Skin epidermis (tissue), 12 donors: ENCODE results near the gene TTI1.

Experiments used
- H3K27ac ChIP-seq, 21 experiments: fragments of 200-600 bp; sonication (generic) in 11 of 21; one replicate each; pipeline ENCODE4 v1.5.0; 2020; ENCODE audit warnings: mild to moderate bottlenecking in 3 of 21, inconsistent platforms in 2 of 21, moderate library complexity in 2 of 21
- H3K4me3 ChIP-seq, 7 experiments: fragments of 200-600 bp; sonication (generic) in 2 of 7; one replicate each; pipeline ENCODE4 v1.5.0; 2020; ENCODE audit warnings: inconsistent platforms in 2 of 7, mild to moderate bottlenecking in 2 of 7, moderate library complexity in 1 of 7

TTI1 gene

GRCh38 chr20:38033330-38034107 is at the start of gene TTI1, which contains the start of gene RPRD1B:
Gene TTI1 (minus strand): TSS chr20:38033456. CDS start chr20:38013816, 19,640 bp downstream.
Gene RPRD1B (plus strand): TSS chr20:38033746. CDS start chr20:38033948, 202 bp downstream.
- peak within 1 kb of the TSS; percentile 66 to 90 (median 85) for H3K4me3 ChIP-seq
- H3K27ac ChIP-seq: peak within 1 kb of the TSS; percentile 78 to 99 (median 97)

GRCh38 chr20:38082894-38083293 is 49.6 kb upstream of the TTI1 start:
- H3K27ac ChIP-seq: no peak overlapping the region
- H3K4me3 ChIP-seq: no peak overlapping the region

- Histone ChIP-seq H3K27ac (no peak overlapping the region), H3K4me3 (no peak overlapping the region)
Measured at GRCh38 chr20:38081575-38081974, 48.3 kb upstream of the TTI1 start.

- Histone ChIP-seq H3K4me3 (no peak overlapping the region), H3K27ac (no peak overlapping the region)
Measured at GRCh38 chr20:38079353-38079752, 46.1 kb upstream of the TTI1 start.

GRCh38 chr20:38078084-38078483 is 44.8 kb upstream of the TTI1 start:
- H3K4me3 ChIP-seq: no peak overlapping the region

GRCh38 chr20:38076548-38076947 is 43.3 kb upstream of the TTI1 start:
- Histone ChIP-seq H3K27ac (no peak overlapping the region), H3K4me3 (no peak overlapping the region)

More at GRCh38 chr20:38078084-38078483, 44.8 kb upstream of the TTI1 start:
- no peak overlapping the region for H3K27ac ChIP-seq

GRCh38 chr20:38075161-38075998 is 42.1 kb upstream of the TTI1 start:
- no peak overlapping the region for H3K27ac ChIP-seq
- H3K4me3 ChIP-seq: no peak overlapping the region

- peak overlapping the region in 3 of 21 experiments; percentile 14 to 25 (median 22) for H3K27ac ChIP-seq
- no peak overlapping the region for H3K4me3 ChIP-seq
Measured at GRCh38 chr20:38073307-38074071, 40.2 kb upstream of the TTI1 start.

GRCh38 chr20:38072898-38073297 is 39.6 kb upstream of the TTI1 start:
- H3K27ac ChIP-seq: no peak overlapping the region
- H3K4me3 ChIP-seq: no peak overlapping the region

GRCh38 chr20:38067717-38068365 is 34.6 kb upstream of the TTI1 start:
- H3K4me3 ChIP-seq: no peak overlapping the region
- no peak overlapping the region for H3K27ac ChIP-seq

GRCh38 chr20:38066969-38067716 is 33.9 kb upstream of the TTI1 start:
- H3K4me3 ChIP-seq: no peak overlapping the region
- no peak overlapping the region for H3K27ac ChIP-seq

GRCh38 chr20:38065764-38066375 is 32.6 kb upstream of the TTI1 start:
- no peak overlapping the region for H3K27ac ChIP-seq

GRCh38 chr20:38063911-38064530 is 30.8 kb upstream of the TTI1 start:
- H3K4me3 ChIP-seq: no peak overlapping the region
- no peak overlapping the region for H3K27ac ChIP-seq

More at GRCh38 chr20:38065764-38066375, 32.6 kb upstream of the TTI1 start:
- H3K4me3 ChIP-seq: no peak overlapping the region

GRCh38 chr20:38062890-38063289 is 29.6 kb upstream of the TTI1 start:
- no peak overlapping the region for H3K4me3 ChIP-seq
- H3K27ac ChIP-seq: no peak overlapping the region

- Histone ChIP-seq H3K27ac (no peak overlapping the region), H3K4me3 (no peak overlapping the region)
Measured at GRCh38 chr20:38061109-38061508, 27.9 kb upstream of the TTI1 start.

GRCh38 chr20:38060536-38060935 is 27.3 kb upstream of the TTI1 start:
- no peak overlapping the region for H3K4me3 ChIP-seq
- H3K27ac ChIP-seq: no peak overlapping the region

- H3K4me3 ChIP-seq: no peak overlapping the region
- H3K27ac ChIP-seq: no peak overlapping the region
Measured at GRCh38 chr20:38059832-38060231, 26.6 kb upstream of the TTI1 start.
